PC-9 (cell line): Measurements from ENCODE around the gene FAM3B.

Source experiments
- CTCF ChIP-seq: fragments of 200-600 bp; sonication (generic); conservative IDR thresholded peaks from 2 replicates; pipeline ENCODE4 v1.6.1; 2017; ENCODE audit warnings: mixed run types, antibody characterized with exemption, mild to moderate bottlenecking, moderate library complexity
- EZH2 ChIP-seq: fragments of 200-600 bp; sonication (generic); IDR thresholded peaks from 2 replicates; pipeline ENCODE4 v1.8.0; 2017; ENCODE audit warnings: antibody characterized with exemption, low read depth

- TF ChIP-seq CTCF (no peak), EZH2 (no peak)
Measured at GRCh38 chr21:41368735-41369104, 52.1 kb downstream of the FAM3B start.
